Measurements from ENCODE around the gene DLX2.
A peak's percentile ranks its signal among the peaks of the same experiment; 100 is the strongest.
"Not testable (repeated sequence)": the region's sequence is repeated elsewhere in the genome, so short reads cannot be mapped to it uniquely, and the experiment has no call there.

The DLX2 gene

GRCh38 chr2:172102391-172103359, at the start of gene DLX2:
DLX2 (minus strand) TSS chr2:172102900; CDS start chr2:172102538, 362 bp downstream.
- no peaks in the 10 kb centered on the region for H3K9me3 ChIP-seq (ENCODE audit: control insufficient read depth, insufficient read depth, low read length)
- H3K27me3 ChIP-seq (ENCODE audit: control insufficient read depth, insufficient read depth, low read length) = peaks cover 98% of the 10 kb centered on the region
- no peaks in the 10 kb centered on the region for H3K36me3 ChIP-seq (ENCODE audit: control insufficient read depth, insufficient read depth, low read length)
- H3K9ac ChIP-seq (ENCODE audit: low read depth, low read length) = no peak within 1 kb of the TSS
- no peak within 1 kb of the TSS for H3K27ac ChIP-seq (ENCODE audit: low read depth, low read length)
- peak within 1 kb of the TSS; percentile 60 for H3K4me3 ChIP-seq (ENCODE audit: low read depth, low read length)
- peaks cover 26% of the 10 kb centered on the region for H3K4me1 ChIP-seq (ENCODE audit: control insufficient read depth, insufficient read depth, low read length)

- Histone ChIP-seq H3K4me3 (ENCODE audit: low read depth, low read length) (no peak overlapping the region), H3K9me3 (ENCODE audit: control insufficient read depth, insufficient read depth, low read length) (no peaks in the 10 kb centered on the region), H3K4me1 (ENCODE audit: control insufficient read depth, insufficient read depth, low read length) (no peaks in the 10 kb centered on the region), H3K27me3 (ENCODE audit: control insufficient read depth, insufficient read depth, low read length) (no peaks in the 10 kb centered on the region), H3K36me3 (ENCODE audit: control insufficient read depth, insufficient read depth, low read length) (no peaks in the 10 kb centered on the region), H3K9ac (ENCODE audit: low read depth, low read length) (no peak overlapping the region), H3K27ac (ENCODE audit: low read depth, low read length) (no peak overlapping the region)
These were observed 45.4 kb upstream of the DLX2 start for GRCh38 chr2:172147944-172148650.

GRCh38 chr2:172143817-172144216, 41.1 kb upstream of the DLX2 start:
- Histone ChIP-seq H3K9me3 (ENCODE audit: control insufficient read depth, insufficient read depth, low read length) (no peaks in the 10 kb centered on the region), H3K9ac (ENCODE audit: low read depth, low read length) (no peak overlapping the region), H3K27ac (ENCODE audit: low read depth, low read length) (no peak overlapping the region), H3K36me3 (ENCODE audit: control insufficient read depth, insufficient read depth, low read length) (no peaks in the 10 kb centered on the region), H3K4me3 (ENCODE audit: low read depth, low read length) (no peak overlapping the region), H3K4me1 (ENCODE audit: control insufficient read depth, insufficient read depth, low read length) (no peaks in the 10 kb centered on the region), H3K27me3 (ENCODE audit: control insufficient read depth, insufficient read depth, low read length) (no peaks in the 10 kb centered on the region)

- not testable (repeated sequence) for H3K4me1 ChIP-seq (ENCODE audit: control insufficient read depth, insufficient read depth, low read length); H3K4me3 ChIP-seq (ENCODE audit: low read depth, low read length); H3K9ac ChIP-seq (ENCODE audit: low read depth, low read length); H3K9me3 ChIP-seq (ENCODE audit: control insufficient read depth, insufficient read depth, low read length); H3K27ac ChIP-seq (ENCODE audit: low read depth, low read length); H3K27me3 ChIP-seq (ENCODE audit: control insufficient read depth, insufficient read depth, low read length); H3K36me3 ChIP-seq (ENCODE audit: control insufficient read depth, insufficient read depth, low read length)
These were observed 36.0 kb upstream of the DLX2 start for GRCh38 chr2:172138727-172139126.

- Histone ChIP-seq H3K4me1 (ENCODE audit: control insufficient read depth, insufficient read depth, low read length) (peaks cover 4% of the 10 kb centered on the region), H3K9ac (ENCODE audit: low read depth, low read length) (no peak overlapping the region), H3K27ac (ENCODE audit: low read depth, low read length) (no peak overlapping the region), H3K27me3 (ENCODE audit: control insufficient read depth, insufficient read depth, low read length) (no peaks in the 10 kb centered on the region), H3K36me3 (ENCODE audit: control insufficient read depth, insufficient read depth, low read length) (no peaks in the 10 kb centered on the region), H3K9me3 (ENCODE audit: control insufficient read depth, insufficient read depth, low read length) (no peaks in the 10 kb centered on the region), H3K4me3 (ENCODE audit: low read depth, low read length) (no peak overlapping the region)
These were observed 35.2 kb upstream of the DLX2 start for GRCh38 chr2:172137943-172138342.

GRCh38 chr2:172137109-172137508, 34.4 kb upstream of the DLX2 start:
- Histone ChIP-seq H3K27me3 (ENCODE audit: control insufficient read depth, insufficient read depth, low read length) (no peaks in the 10 kb centered on the region), H3K4me1 (ENCODE audit: control insufficient read depth, insufficient read depth, low read length) (peaks cover 13% of the 10 kb centered on the region), H3K27ac (ENCODE audit: low read depth, low read length) (no peak overlapping the region), H3K9me3 (ENCODE audit: control insufficient read depth, insufficient read depth, low read length) (no peaks in the 10 kb centered on the region), H3K36me3 (ENCODE audit: control insufficient read depth, insufficient read depth, low read length) (no peaks in the 10 kb centered on the region), H3K9ac (ENCODE audit: low read depth, low read length) (no peak overlapping the region), H3K4me3 (ENCODE audit: low read depth, low read length) (no peak overlapping the region)

GRCh38 chr2:172135446-172135845, 32.7 kb upstream of the DLX2 start:
- H3K27ac ChIP-seq (ENCODE audit: low read depth, low read length) = no peak overlapping the region
- no peaks in the 10 kb centered on the region for H3K36me3 ChIP-seq (ENCODE audit: control insufficient read depth, insufficient read depth, low read length)
- H3K9ac ChIP-seq (ENCODE audit: low read depth, low read length) = no peak overlapping the region
- no peaks in the 10 kb centered on the region for H3K9me3 ChIP-seq (ENCODE audit: control insufficient read depth, insufficient read depth, low read length)
- peaks cover 15% of the 10 kb centered on the region for H3K4me1 ChIP-seq (ENCODE audit: control insufficient read depth, insufficient read depth, low read length)
- H3K27me3 ChIP-seq (ENCODE audit: control insufficient read depth, insufficient read depth, low read length) = no peaks in the 10 kb centered on the region; the same call in 1 of the 2 replicates
- H3K4me3 ChIP-seq (ENCODE audit: low read depth, low read length) = no peak overlapping the region

GRCh38 chr2:172134270-172134669, 31.6 kb upstream of the DLX2 start:
- no peak overlapping the region for H3K4me3 ChIP-seq (ENCODE audit: low read depth, low read length)
- peaks cover 15% of the 10 kb centered on the region for H3K4me1 ChIP-seq (ENCODE audit: control insufficient read depth, insufficient read depth, low read length)
- no peak overlapping the region for H3K27ac ChIP-seq (ENCODE audit: low read depth, low read length)
- H3K9me3 ChIP-seq (ENCODE audit: control insufficient read depth, insufficient read depth, low read length) = no peaks in the 10 kb centered on the region
- no peaks in the 10 kb centered on the region; the same call in 1 of the 2 replicates for H3K27me3 ChIP-seq (ENCODE audit: control insufficient read depth, insufficient read depth, low read length)
- no peaks in the 10 kb centered on the region for H3K36me3 ChIP-seq (ENCODE audit: control insufficient read depth, insufficient read depth, low read length)
- H3K9ac ChIP-seq (ENCODE audit: low read depth, low read length) = no peak overlapping the region

GRCh38 chr2:172131713-172132555, 29.2 kb upstream of the DLX2 start:
- no peaks in the 10 kb centered on the region; the same call in 1 of the 2 replicates for H3K27me3 ChIP-seq (ENCODE audit: control insufficient read depth, insufficient read depth, low read length)
- H3K4me3 ChIP-seq (ENCODE audit: low read depth, low read length) = no peak overlapping the region
- peaks cover 15% of the 10 kb centered on the region for H3K4me1 ChIP-seq (ENCODE audit: control insufficient read depth, insufficient read depth, low read length)
- no peaks in the 10 kb centered on the region for H3K36me3 ChIP-seq (ENCODE audit: control insufficient read depth, insufficient read depth, low read length)
- H3K9ac ChIP-seq (ENCODE audit: low read depth, low read length) = no peak overlapping the region
- H3K27ac ChIP-seq (ENCODE audit: low read depth, low read length) = peak overlapping the region; percentile 67
- no peaks in the 10 kb centered on the region for H3K9me3 ChIP-seq (ENCODE audit: control insufficient read depth, insufficient read depth, low read length)

GRCh38 chr2:172129404-172129803, 26.7 kb upstream of the DLX2 start:
- Histone ChIP-seq H3K4me3 (ENCODE audit: low read depth, low read length) (no peak overlapping the region), H3K36me3 (ENCODE audit: control insufficient read depth, insufficient read depth, low read length) (no peaks in the 10 kb centered on the region), H3K4me1 (ENCODE audit: control insufficient read depth, insufficient read depth, low read length) (peaks cover 15% of the 10 kb centered on the region), H3K27ac (ENCODE audit: low read depth, low read length) (no peak overlapping the region), H3K27me3 (ENCODE audit: control insufficient read depth, insufficient read depth, low read length) (no peaks in the 10 kb centered on the region; the same call in 1 of the 2 replicates), H3K9ac (ENCODE audit: low read depth, low read length) (no peak overlapping the region), H3K9me3 (ENCODE audit: control insufficient read depth, insufficient read depth, low read length) (no peaks in the 10 kb centered on the region)

Measured in HUES48 (cell line).